Central memory CD8-positive, alpha-beta T cell (primary cell): ENCODE measurements around the gene OR51E2.
A peak's percentile ranks its signal among the peaks of the same experiment; 100 is the strongest.
"Not testable (repeated sequence)": the region's sequence is repeated elsewhere in the genome, so short reads cannot be mapped to it uniquely, and the experiment has no call there.

ENCODE experiments used
- ATAC-seq: fragments of 150-1000 bp; cut with Tn5 transposase; replicated peaks from 2 replicates; pipeline ENCODE4 v1.10.0; 2022; ENCODE audit warnings: mild to moderate bottlenecking, moderate FRiP score, moderate number of reproducible peaks; ENCODE audit not compliant: poor library complexity, severe bottlenecking; ENCODE audit errors: extremely low read depth
- DNase-seq, 2 donors: peaks; one replicate each; pipeline ENCODE4 v3.0.0; 2021; ENCODE audit warnings: low spot score in 2 of 2
- H3K27ac Mint-ChIP-seq: one replicate; pipeline ENCODE4 v1.8.0; 2022; ENCODE audit warnings: low read depth, mild to moderate bottlenecking, moderate library complexity, mixed read lengths
- H3K27me3 Mint-ChIP-seq: one replicate; pipeline ENCODE4 v1.8.0; 2022; ENCODE audit warnings: mixed read lengths
- H3K36me3 Mint-ChIP-seq: one replicate; pipeline ENCODE4 v1.8.0; 2022; ENCODE audit warnings: mild to moderate bottlenecking, moderate library complexity, mixed read lengths; ENCODE audit not compliant: insufficient read depth
- H3K4me1 Mint-ChIP-seq: one replicate; pipeline ENCODE4 v1.8.0; 2022; ENCODE audit warnings: mixed read lengths
- H3K4me3 Mint-ChIP-seq: one replicate; pipeline ENCODE4 v1.8.0; 2022; ENCODE audit warnings: mild to moderate bottlenecking, moderate library complexity, mixed read lengths
- H3K9me3 Mint-ChIP-seq: one replicate; pipeline ENCODE4 v1.8.0; 2022; ENCODE audit warnings: mixed read lengths

Gene OR51E2

DNA sequence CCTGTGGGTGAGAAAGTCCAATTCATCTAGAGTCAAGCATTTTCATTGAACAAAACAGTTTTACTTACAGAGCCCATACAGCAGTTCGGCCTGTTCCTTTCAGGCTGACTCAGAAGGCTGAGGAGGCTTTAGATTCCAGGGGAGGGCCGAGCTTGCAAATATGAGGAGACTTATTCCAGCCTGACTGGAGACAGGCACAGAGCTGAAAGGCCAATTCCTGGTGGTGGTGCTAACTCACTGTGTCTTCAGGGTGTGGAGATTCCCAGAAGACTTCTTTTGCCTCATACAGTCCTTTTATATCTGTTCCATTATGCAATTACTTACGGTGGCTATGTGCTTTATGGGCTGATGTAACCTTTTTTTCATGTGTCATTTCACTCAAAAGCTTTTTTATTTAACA is at the start of gene OR51E2:
Gene OR51E2 (minus strand): TSS at position 269 of the 400 bp plus-strand sequence. CDS start 15,142 bp downstream, outside the sequence.
- Mint-ChIP-seq H3K27me3 (no peaks in the 10 kb centered on the region), H3K9me3 (no peaks in the 10 kb centered on the region), H3K27ac (no peak within 1 kb of the TSS), H3K36me3 (no peaks in the 10 kb centered on the region), H3K4me3 (peak within 1 kb of the TSS; percentile 21), H3K4me1 (peaks cover 4% of the 10 kb centered on the region)
- DNase-seq = no peak
- ATAC-seq = no peak

- Mint-ChIP-seq H3K9me3 (no peaks in the 10 kb centered on the region), H3K4me3 (no peak overlapping the region), H3K27me3 (peaks cover 20% of the 10 kb centered on the region), H3K36me3 (no peaks in the 10 kb centered on the region), H3K4me1 (no peaks in the 10 kb centered on the region), H3K27ac (no peak overlapping the region)
- no peak for ATAC-seq
- no peak for DNase-seq
Observed at GRCh38 chr11:4740735-4741134, 43.1 kb upstream of the OR51E2 start.

DNA sequence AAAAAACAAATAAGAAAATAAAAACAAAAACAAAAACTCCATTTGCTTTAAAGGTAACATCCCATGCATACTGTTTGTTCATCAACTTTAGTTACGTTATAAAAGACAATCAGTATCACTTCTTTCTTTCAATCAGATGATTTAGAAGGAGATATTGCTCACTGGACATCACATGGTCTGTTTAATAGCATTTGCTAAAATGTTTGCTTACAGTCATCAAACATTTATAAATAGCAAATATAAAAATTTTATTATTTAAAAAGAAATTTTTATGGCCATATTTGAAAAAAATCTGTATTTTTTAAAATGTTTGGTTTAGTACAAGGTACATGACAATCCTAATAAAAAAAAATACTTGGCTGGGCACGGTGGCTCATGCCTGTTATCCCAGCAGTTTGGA is 29.5 kb upstream of the OR51E2 start:
- no peaks in the 10 kb centered on the region for H3K36me3 Mint-ChIP-seq
- H3K27ac Mint-ChIP-seq = no peak overlapping the region
- H3K4me1 Mint-ChIP-seq = no peaks in the 10 kb centered on the region
- ATAC-seq = no peak
- H3K9me3 Mint-ChIP-seq = no peaks in the 10 kb centered on the region
- no peak overlapping the region for H3K4me3 Mint-ChIP-seq
- peaks cover 10% of the 10 kb centered on the region for H3K27me3 Mint-ChIP-seq
- no peak for DNase-seq

DNA sequence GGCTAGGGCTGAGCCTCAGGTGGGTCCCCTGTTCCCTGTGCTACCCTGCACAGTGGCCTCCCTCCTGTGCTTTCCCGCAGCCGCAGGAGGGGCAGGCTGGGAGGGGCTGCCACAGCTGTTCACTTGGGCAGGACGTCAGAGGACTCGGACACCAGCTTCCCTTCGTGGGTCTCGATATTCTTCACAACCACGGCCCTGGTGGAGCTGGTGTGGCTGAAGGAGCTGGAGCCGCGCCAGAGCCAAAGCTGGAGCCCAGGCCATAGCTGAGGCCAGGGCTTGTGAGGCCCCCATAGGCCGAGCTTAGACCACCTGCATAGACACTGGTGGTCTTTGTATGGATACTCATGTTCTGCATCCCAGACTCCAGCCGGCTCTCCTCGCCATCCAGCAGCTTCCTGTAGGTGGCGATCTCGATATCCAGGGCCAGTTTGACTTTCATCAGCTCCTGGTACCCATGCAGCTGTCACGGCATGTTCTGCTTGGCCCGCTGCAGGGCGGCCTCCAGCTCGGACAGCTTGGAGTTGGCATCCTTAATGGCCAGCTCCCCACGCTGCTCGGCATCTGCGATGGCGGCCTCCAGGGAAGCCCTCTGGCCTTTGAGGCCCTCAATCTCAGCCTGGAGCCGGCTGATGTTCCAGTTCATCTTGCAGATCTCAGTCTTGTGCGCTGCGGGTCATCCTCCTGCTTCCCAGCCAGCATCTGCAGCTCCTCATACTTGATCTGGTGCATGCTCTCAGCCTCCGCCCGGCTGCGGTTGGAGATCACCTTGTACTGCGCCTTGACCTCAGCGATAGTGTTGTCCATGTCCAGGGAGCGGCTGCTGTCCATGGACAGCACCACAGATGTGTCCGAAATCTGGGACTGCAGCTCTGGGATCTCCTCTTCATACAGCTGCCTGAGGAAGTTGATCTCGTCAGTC is 25.2 kb upstream of the OR51E2 start:
- H3K27ac Mint-ChIP-seq, ATAC-seq, H3K4me1 Mint-ChIP-seq, H3K9me3 Mint-ChIP-seq, H3K4me3 Mint-ChIP-seq, DNase-seq, H3K36me3 Mint-ChIP-seq: not testable (repeated sequence)
- peaks cover 41% of the 10 kb centered on the region for H3K27me3 Mint-ChIP-seq

GRCh38 chr11:4714300-4714699 is 16.6 kb upstream of the OR51E2 start:
- Mint-ChIP-seq H3K36me3 (no peaks in the 10 kb centered on the region), H3K4me1 (no peaks in the 10 kb centered on the region), H3K27me3 (peaks cover 38% of the 10 kb centered on the region), H3K4me3 (no peak overlapping the region), H3K27ac (no peak overlapping the region), H3K9me3 (no peaks in the 10 kb centered on the region)
- no peak for DNase-seq
- ATAC-seq = no peak

DNA sequence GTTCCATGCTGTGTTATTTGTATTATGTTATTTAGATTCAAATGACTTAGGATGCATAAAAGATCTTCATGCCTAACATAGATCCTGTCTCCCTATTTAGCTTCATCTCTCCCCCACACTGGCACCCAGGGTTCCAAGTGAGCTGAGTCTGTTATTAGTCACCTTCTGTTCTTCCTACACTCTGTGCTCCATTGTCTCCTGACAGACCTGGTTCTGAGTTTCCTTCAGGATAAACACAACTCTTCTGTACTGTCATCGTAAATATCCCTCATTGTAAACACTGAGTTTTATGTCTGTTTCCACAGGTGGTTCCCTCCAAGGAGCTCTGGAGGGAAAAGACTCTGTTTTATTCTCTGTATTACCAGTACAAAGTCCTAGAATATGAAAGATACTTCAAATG is 15.6 kb upstream of the OR51E2 start:
- no peak for ATAC-seq
- Mint-ChIP-seq H3K36me3 (no peaks in the 10 kb centered on the region), H3K27ac (no peak overlapping the region), H3K9me3 (no peaks in the 10 kb centered on the region), H3K4me3 (no peak overlapping the region), H3K4me1 (no peaks in the 10 kb centered on the region), H3K27me3 (peaks cover 29% of the 10 kb centered on the region)
- DNase-seq = no peak

- H3K9me3 Mint-ChIP-seq = no peaks in the 10 kb centered on the region
- no peaks in the 10 kb centered on the region for H3K36me3 Mint-ChIP-seq
- H3K4me1 Mint-ChIP-seq = peaks cover 1% of the 10 kb centered on the region
- ATAC-seq (no peak), DNase-seq (no peak)
- no peak overlapping the region for H3K4me3 Mint-ChIP-seq
- peaks cover 7% of the 10 kb centered on the region for H3K27me3 Mint-ChIP-seq
- no peak overlapping the region for H3K27ac Mint-ChIP-seq
Observed at GRCh38 chr11:4704790-4705334, 7.2 kb upstream of the OR51E2 start.

DNA sequence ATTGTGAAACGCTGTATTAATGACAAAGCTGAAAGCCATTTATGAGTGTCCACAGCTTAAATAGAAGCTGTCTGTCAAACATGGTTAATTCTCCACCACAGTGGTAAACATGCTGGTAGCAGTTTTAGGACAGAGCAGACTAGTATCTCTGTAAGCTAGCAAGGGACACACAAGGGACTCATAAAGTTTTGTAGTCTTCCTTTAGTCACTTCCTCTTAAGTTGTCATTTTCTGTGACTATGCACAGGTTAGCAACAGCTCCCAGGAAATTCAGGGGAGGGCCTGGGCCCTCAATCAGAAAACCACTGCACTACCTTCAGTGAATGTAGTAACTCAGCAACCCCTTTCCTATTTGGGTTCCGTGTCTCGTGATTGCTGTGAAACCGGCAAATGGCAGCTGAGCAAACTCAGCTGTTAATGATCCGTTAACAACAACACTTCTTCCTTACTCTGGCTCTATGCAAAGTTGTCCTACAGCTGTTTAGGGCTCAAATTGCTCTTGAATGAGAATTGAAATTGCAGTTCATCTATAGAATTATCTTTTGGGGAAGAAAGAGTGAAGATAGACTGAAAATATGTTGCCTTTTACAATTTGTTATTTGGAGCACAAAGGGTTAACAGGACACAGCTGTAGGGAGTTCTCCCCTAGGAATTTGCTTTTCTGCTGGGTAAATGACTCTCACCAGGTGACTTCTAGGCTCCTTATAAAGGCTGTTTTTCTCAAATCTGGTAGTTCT is 6.6 kb upstream of the OR51E2 start, which contains the start of gene MMP26:
Gene MMP26 (plus strand): TSS at position 731 of the 736 bp plus-strand sequence.
- Mint-ChIP-seq H3K36me3 (no peaks in the 10 kb centered on the region), H3K4me1 (peaks cover 4% of the 10 kb centered on the region), H3K4me3 (no peak within 1 kb of the TSS)

GRCh38 chr11:4700436-4700820 is 2.8 kb upstream of the OR51E2 start:
- H3K36me3 Mint-ChIP-seq = no peaks in the 10 kb centered on the region

More for the DNA sequence above, 6.6 kb upstream of the OR51E2 start, which contains the start of gene MMP26:
- Mint-ChIP-seq H3K27me3 (peaks cover under 1% of the 10 kb centered on the region), H3K9me3 (no peaks in the 10 kb centered on the region), H3K27ac (no peak within 1 kb of the TSS)
- ATAC-seq = no peak
- no peak for DNase-seq

GRCh38 chr11:4699697-4700435 is 2.2 kb upstream of the OR51E2 start:
- DNase-seq (no peak), ATAC-seq (peak; percentile 54)
- Mint-ChIP-seq H3K9me3 (no peaks in the 10 kb centered on the region), H3K4me3 (peak overlapping the region; percentile 41), H3K27ac (no peak overlapping the region), H3K4me1 (peaks cover 4% of the 10 kb centered on the region), H3K27me3 (no peaks in the 10 kb centered on the region), H3K36me3 (no peaks in the 10 kb centered on the region)

More at GRCh38 chr11:4700436-4700820, 2.8 kb upstream of the OR51E2 start:
- H3K27me3 Mint-ChIP-seq = no peaks in the 10 kb centered on the region
- no peak for ATAC-seq
- no peaks in the 10 kb centered on the region for H3K9me3 Mint-ChIP-seq
- H3K4me1 Mint-ChIP-seq = peaks cover 4% of the 10 kb centered on the region
- peak overlapping the region; percentile 41 for H3K4me3 Mint-ChIP-seq
- DNase-seq = no peak
- no peak overlapping the region for H3K27ac Mint-ChIP-seq

DNA sequence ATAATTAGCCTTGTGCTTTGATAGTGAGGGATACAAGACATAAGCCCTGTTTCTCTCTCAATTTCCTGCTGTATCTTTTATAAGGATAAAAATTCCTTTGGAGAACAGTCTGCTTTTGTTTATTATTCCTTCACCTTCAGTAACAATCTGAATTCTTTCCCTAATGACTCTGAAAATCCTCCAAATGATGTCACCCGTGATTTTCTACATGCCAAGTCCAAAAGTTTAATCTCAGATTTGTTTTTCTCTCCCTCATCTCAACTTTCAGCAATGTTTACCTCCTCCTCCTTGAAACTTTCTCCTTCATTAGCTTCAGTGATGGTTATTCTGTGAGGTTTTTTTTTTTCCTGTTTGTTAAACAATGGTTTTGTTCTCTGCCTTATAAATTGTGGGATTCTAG is 2.2 kb downstream of the OR51E2 start:
- no peak for ATAC-seq
- Mint-ChIP-seq H3K4me3 (no peak overlapping the region), H3K4me1 (peaks cover 4% of the 10 kb centered on the region), H3K27ac (no peak overlapping the region), H3K27me3 (no peaks in the 10 kb centered on the region), H3K36me3 (no peaks in the 10 kb centered on the region), H3K9me3 (no peaks in the 10 kb centered on the region)
- DNase-seq = no peak

- Mint-ChIP-seq H3K4me1 (no peaks in the 10 kb centered on the region), H3K27me3 (no peaks in the 10 kb centered on the region), H3K4me3 (no peak overlapping the region), H3K27ac (no peak overlapping the region), H3K9me3 (no peaks in the 10 kb centered on the region), H3K36me3 (peaks cover 4% of the 10 kb centered on the region)
- ATAC-seq (no peak), DNase-seq (no peak)
Observed at GRCh38 chr11:4684631-4685285, 12.9 kb downstream of the OR51E2 start.
